Left lung (tissue), 10 donors: ENCODE results near the gene VSIR. TPM values are rescaled to one million over a fixed set of nuclear protein-coding genes. Genes with fewer than 3 reads are reported as not detected.

Experiments used
- ATAC-seq: fragments of 200-7000 bp; cut with Tn5 transposase; one replicate; pipeline ENCODE4 v1.9.1; 2020; ENCODE audit warnings: moderate library complexity
- DNase-seq, 4 donors: peaks; one replicate each; pipeline ENCODE4 v3.0.0-alpha.2; 2013 to 2020
- H3K27ac ChIP-seq, 2 donors: fragments of 200-600 bp; sonication (generic) in 1 of 2; one replicate each; pipeline versions ENCODE4 v1.5.0 to v1.8.0; 2020 to 2021
- H3K27me3 ChIP-seq, 2 donors: fragments of 200-600 bp; sonication (generic) in 1 of 2; one replicate each; pipeline versions ENCODE4 v1.5.0 to v1.8.0; 2020 to 2021
- H3K36me3 ChIP-seq, 2 donors: fragments of 200-600 bp; sonication (generic) in 1 of 2; one replicate each; pipeline versions ENCODE4 v1.5.0 to v1.8.0; 2020 to 2021
- H3K4me1 ChIP-seq, 2 donors: fragments of 200-600 bp; one replicate each; pipeline ENCODE4 v1.8.0; 2021
- H3K4me3 ChIP-seq, 2 donors: fragments of 200-600 bp; sonication (generic) in 1 of 2; one replicate each; pipeline versions ENCODE4 v1.5.0 to v1.8.0; 2020 to 2021; ENCODE audit warnings: mild to moderate bottlenecking in 1 of 2
- H3K9me3 ChIP-seq, 2 donors: fragments of 200-600 bp; sonication (generic) in 1 of 2; one replicate each; pipeline versions ENCODE4 v1.5.0 to v1.8.0; 2020 to 2021
- intact Hi-C, 2 donors: fragments of 100-400 bp; cut with DNase I; formaldehyde crosslinking; loops; one replicate each; pipeline versions ENCODE4 v1.11.2 to v1.14.2; 2022
- polyA plus RNA-seq, 6 donors: library from polyadenylated mRNA; unstranded; fragments of 120-200 nt; gene quantifications; one replicate each; pipeline ENCODE4 v1.2.1, GENCODE V29; 2013; ENCODE audit not compliant: insufficient read length in 6 of 6
- total RNA-seq, 2 donors: library from RNA; stranded (reverse); fragmentation: NEBNext Ultra II Directional; extraction: Animal tissue kit (Norgen Biotek cat#: 25700); gene quantifications; one replicate each; pipeline ENCODE4 v1.2.1, GENCODE V29; 2021
- TF ChIP-seq, protein P1 (sequence below), 2 donors: fragments of 200-600 bp; sonication (generic) in 1 of 2; IDR thresholded peaks; one replicate each; pipeline versions ENCODE4 v1.5.0 to v1.8.0; 2021; ENCODE audit warnings: antibody characterized with exemption in 2 of 2
- donor health status: DM: no; HTN: yes; CAD: no.
- donor health status: DM: no; HTN: no; CAD: no.

Gene VSIR
- total and polyA plus RNA-seq, 8 donors = 29.9 to 133 (median 37.2) TPM

DNA sequence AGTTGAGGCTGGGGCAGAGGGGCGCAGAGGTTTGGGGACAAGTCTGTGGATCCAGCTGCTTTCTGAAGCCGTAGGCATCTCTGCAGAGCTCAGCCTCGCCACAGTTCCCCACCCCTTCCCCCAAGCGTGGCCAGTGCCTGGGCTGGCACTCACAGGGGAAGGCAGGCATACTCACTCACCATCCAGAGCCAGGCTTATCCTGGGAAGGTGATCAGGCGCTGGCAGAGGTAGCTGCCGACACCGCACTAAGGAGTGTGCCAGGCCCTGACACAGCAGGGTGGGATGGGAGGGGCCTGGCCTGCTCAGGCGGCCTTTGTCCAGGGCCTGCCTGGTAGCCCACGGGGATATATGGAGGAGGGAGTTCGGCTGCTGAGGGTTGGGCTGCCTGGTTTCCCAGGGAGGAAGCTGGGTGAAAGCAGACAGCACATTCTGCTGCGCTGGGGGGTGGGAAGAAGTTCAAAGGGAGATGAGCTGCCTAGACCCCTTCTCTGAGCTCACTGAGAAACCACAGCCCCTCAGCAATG lies 15.9 kb downstream of the VSIR start:
- ATAC-seq (no peak), DNase-seq (no peak)
- peaks cover 0 to 73% of the 10 kb centered on the region in 2 donors for H3K36me3 ChIP-seq

GRCh38 chr10:71756311-71757191 lies 16.8 kb downstream of the VSIR start:
- no peaks in the 10 kb centered on the region for H3K9me3 ChIP-seq
- no peaks in the 10 kb centered on the region for H3K27me3 ChIP-seq
- TF ChIP-seq, protein P1, sequence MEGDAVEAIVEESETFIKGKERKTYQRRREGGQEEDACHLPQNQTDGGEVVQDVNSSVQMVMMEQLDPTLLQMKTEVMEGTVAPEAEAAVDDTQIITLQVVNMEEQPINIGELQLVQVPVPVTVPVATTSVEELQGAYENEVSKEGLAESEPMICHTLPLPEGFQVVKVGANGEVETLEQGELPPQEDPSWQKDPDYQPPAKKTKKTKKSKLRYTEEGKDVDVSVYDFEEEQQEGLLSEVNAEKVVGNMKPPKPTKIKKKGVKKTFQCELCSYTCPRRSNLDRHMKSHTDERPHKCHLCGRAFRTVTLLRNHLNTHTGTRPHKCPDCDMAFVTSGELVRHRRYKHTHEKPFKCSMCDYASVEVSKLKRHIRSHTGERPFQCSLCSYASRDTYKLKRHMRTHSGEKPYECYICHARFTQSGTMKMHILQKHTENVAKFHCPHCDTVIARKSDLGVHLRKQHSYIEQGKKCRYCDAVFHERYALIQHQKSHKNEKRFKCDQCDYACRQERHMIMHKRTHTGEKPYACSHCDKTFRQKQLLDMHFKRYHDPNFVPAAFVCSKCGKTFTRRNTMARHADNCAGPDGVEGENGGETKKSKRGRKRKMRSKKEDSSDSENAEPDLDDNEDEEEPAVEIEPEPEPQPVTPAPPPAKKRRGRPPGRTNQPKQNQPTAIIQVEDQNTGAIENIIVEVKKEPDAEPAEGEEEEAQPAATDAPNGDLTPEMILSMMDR (IDR thresholded peaks at IDR 0.05) = no peak
- H3K4me3 ChIP-seq = no peak overlapping the region
- peaks cover 0 to 73% of the 10 kb centered on the region in 2 donors for H3K36me3 ChIP-seq
- ATAC-seq (no peak), DNase-seq (peak in 2 of 4 donors; percentile 69 to 77)
- intact Hi-C loops = no loop called here
- peaks cover 13 to 93% of the 10 kb centered on the region in 2 donors for H3K4me1 ChIP-seq
- H3K27ac ChIP-seq = peak overlapping the region; percentile 33 to 94

More for the DNA sequence above, 15.9 kb downstream of the VSIR start:
- intact Hi-C loops = no loop called here
- H3K27ac ChIP-seq = peak overlapping the region; percentile 7 to 94
- H3K4me3 ChIP-seq = no peak overlapping the region
- H3K9me3 ChIP-seq = no peaks in the 10 kb centered on the region
- peaks cover 13 to 93% of the 10 kb centered on the region in 2 donors for H3K4me1 ChIP-seq
- H3K27me3 ChIP-seq = no peaks in the 10 kb centered on the region
- TF ChIP-seq, protein P1 (IDR thresholded peaks at IDR 0.05) = no peak

DNA sequence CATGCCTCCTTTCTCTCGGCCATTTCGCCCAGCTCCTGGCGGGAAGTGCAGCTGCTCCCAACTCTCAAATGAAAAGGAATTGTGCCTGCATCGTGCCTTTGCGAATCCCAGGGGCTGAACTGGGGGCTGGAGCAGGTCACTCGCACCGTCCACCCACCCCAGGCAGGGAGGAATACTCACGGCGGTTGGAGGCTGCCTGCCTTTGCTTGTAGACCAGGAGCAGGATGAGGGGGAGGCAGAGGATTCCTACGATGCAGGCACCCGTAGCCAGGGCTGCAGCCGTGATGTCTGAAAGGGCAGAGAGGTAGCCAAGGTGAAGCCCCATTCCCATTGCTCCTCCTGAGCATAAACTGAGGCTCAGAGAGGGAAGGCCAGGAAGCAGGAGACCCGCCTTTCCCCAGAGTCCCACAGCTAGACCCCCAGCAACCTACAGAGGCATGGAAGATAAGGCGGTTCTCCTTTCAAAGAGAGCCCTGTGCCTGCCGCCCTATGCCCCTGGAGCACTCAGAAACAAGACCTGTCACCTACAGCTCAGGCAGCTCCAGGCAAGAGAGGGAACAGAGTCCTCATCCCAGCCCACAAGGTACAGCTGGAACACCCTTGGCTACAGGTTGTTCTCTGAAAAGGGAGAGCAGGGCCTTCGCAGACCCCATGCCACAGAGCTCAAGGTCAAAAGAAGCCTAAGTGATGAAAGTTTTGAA lies 18.0 kb downstream of the VSIR start:
- DNase-seq (no peak), ATAC-seq (no peak)
- Histone ChIP-seq H3K4me3 (no peak overlapping the region), H3K27me3 (no peaks in the 10 kb centered on the region), H3K9me3 (no peaks in the 10 kb centered on the region), H3K27ac (peak overlapping the region in 1 of 2 donors; percentile 94), H3K4me1 (peaks cover 13 to 92% of the 10 kb centered on the region in 2 donors), H3K36me3 (peaks cover 0 to 73% of the 10 kb centered on the region in 2 donors)
- TF ChIP-seq, protein P1 (IDR thresholded peaks at IDR 0.05) = no peak
- intact Hi-C loops = no loop called here

DNA sequence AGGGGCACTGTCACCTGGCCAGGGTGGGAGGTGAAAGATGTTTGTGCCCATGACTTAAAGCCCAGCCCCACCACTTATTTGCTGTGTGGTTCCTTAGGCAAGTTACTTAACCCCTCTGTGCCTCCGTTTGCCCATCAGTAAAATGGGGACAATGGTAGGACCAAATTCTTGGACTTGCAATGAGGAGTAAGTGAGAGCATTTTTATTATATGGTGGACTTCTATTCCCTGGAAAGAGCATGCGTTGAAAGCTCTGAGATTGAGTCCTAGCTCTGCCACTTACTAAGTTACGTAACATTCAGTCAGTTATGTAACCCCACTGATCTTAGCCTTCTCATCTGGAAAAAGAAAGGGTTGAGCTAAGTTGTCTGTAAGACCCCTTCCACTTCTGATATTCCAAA lies 18.8 kb downstream of the VSIR start:
- no peak for DNase-seq
- H3K4me1 ChIP-seq = peaks cover 13 to 98% of the 10 kb centered on the region in 2 donors
- no peaks in the 10 kb centered on the region for H3K27me3 ChIP-seq
- H3K4me3 ChIP-seq = no peak overlapping the region
- intact Hi-C loops = no loop called here
- TF ChIP-seq, protein P1 (IDR thresholded peaks at IDR 0.05) = no peak
- H3K36me3 ChIP-seq = peaks cover 0 to 79% of the 10 kb centered on the region in 2 donors
- peak; percentile 24 for ATAC-seq
- peak overlapping the region; percentile 13 to 94 for H3K27ac ChIP-seq
- H3K9me3 ChIP-seq = no peaks in the 10 kb centered on the region
